Measurements from ENCODE around the gene AGAP1.

The AGAP1 gene

GRCh38 chr2:235903782-235904584 lies 410.1 kb downstream of the AGAP1 start:
- DNase-seq: no peak

- DNase-seq: no peak
Measured at GRCh38 chr2:235904585-235904931, 410.7 kb downstream of the AGAP1 start.

GRCh38 chr2:235908826-235909225 lies 415.0 kb downstream of the AGAP1 start:
- DNase-seq: no peak

- DNase-seq: no peak
Measured at GRCh38 chr2:235909358-235909757, 415.5 kb downstream of the AGAP1 start.

GRCh38 chr2:235910067-235910466 lies 416.2 kb downstream of the AGAP1 start:
- DNase-seq: no peak

GRCh38 chr2:235911125-235911524 lies 417.3 kb downstream of the AGAP1 start:
- no peak for DNase-seq

GRCh38 chr2:235911633-235912233 lies 417.9 kb downstream of the AGAP1 start:
- DNase-seq: no peak

- no peak for DNase-seq
Measured at GRCh38 chr2:235914756-235915155, 420.9 kb downstream of the AGAP1 start.

- peak; percentile 89 for DNase-seq
Measured at GRCh38 chr2:235917506-235917905, 423.7 kb downstream of the AGAP1 start.

- no peak for DNase-seq
Measured at GRCh38 chr2:235918876-235919275, 425.0 kb downstream of the AGAP1 start.

GRCh38 chr2:235920216-235920865 lies 426.5 kb downstream of the AGAP1 start:
- no peak for DNase-seq

GRCh38 chr2:235921508-235922191 lies 427.8 kb downstream of the AGAP1 start:
- DNase-seq: no peak

GRCh38 chr2:235922839-235923238 lies 429.0 kb downstream of the AGAP1 start:
- DNase-seq: no peak

- no peak for DNase-seq
Measured at GRCh38 chr2:235923859-235924674, 430.2 kb downstream of the AGAP1 start.

GRCh38 chr2:235924675-235925063 lies 430.8 kb downstream of the AGAP1 start:
- DNase-seq: no peak

- DNase-seq: no peak
Measured at GRCh38 chr2:235925250-235925919, 431.5 kb downstream of the AGAP1 start.

GRCh38 chr2:235926229-235926628 lies 432.4 kb downstream of the AGAP1 start:
- DNase-seq: no peak

- DNase-seq: no peak
Measured at GRCh38 chr2:235928751-235929370, 435.0 kb downstream of the AGAP1 start.

- no peak for DNase-seq
Measured at GRCh38 chr2:235930701-235931100, 436.9 kb downstream of the AGAP1 start.

- DNase-seq: no peak
Measured at GRCh38 chr2:235931676-235932075, 437.8 kb downstream of the AGAP1 start.

GRCh38 chr2:235934059-235934773 lies 440.4 kb downstream of the AGAP1 start:
- no peak for DNase-seq
